HT1080 (cell line): ENCODE measurements around the gene PLEKHJ1. TPM values are rescaled to one million over a fixed set of nuclear protein-coding genes. Genes with fewer than 3 reads are reported as not detected.
A peak's percentile ranks its signal among the peaks of the same experiment; 100 is the strongest.

ENCODE experiments used
- DNase-seq: peaks from one replicate; pipeline ENCODE4 v3.0.0-alpha.2; 2015; ENCODE audit warnings: low read depth
- total RNA-seq: library from RNA; depleted of rRNA; stranded (reverse); fragments of >200 nt; shearing (Covaris generic); gene quantifications from 2 replicates; pipeline ENCODE4 v1.2.3, GENCODE V29; 2014

Gene PLEKHJ1
- total RNA-seq, 1 experiment from 2014 or later, result 146 TPM

DNA sequence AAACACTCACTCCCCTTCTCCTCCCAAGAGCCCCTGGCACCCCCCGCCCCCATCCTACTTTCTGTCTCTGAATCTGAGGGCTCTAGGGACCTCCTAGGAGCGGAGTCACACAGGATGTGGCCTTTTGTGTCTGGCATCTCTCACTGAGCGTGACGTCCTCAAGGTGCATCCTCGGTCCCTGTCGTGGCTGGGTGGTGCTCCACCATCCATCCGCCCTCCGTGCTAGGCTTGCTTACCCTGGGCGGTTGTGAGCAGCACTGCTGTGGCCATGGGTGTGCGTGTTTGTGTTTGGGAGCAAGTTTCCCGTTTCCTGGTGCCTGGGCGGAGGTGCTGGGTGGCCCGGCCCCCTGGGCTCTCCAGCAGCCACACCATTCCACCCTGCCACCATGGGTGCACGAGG, 12.2 kb downstream of the PLEKHJ1 start:
- DNase-seq, result no peak

DNA sequence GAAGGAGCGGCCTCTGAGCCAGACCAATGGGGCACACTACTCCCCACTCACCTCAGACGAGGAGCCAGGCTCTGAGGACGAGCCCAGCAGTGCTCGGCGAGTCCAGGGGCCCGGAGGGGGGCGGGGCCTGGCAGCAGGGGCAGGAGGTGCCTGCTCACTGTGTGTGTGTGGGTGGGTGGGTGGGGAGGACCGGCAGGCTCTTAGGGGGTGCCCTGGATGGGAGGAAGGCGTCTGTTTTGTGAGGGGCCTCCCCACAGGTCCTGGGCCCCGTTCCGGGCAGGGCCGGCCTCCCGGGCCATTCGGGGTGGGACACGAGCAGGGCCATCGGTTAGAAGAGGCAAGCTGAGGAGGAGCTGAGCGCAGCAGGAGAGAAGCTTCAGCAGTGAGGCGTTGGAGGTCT, 12.7 kb downstream of the PLEKHJ1 start:
- no peak for DNase-seq

DNA sequence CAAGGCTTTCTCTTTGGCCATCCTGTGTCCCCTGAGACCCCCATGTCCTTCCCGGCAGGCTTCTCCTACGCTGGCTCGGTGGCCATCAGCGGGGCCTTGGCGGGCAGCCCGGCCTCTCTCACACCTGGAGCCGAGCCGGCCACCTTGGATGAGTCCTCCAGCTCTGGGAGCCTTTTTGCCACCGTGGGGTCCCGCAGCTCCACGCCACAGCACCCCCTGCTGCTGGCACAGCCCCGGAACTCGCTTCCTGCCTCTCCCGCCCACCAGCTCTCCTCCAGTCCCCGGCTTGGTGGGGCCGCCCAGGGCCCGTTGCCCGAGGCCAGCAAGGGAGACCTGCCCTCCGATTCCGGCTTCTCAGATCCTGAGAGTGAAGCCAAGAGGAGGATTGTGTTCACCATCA, 14.2 kb downstream of the PLEKHJ1 start:
- no peak for DNase-seq

DNA sequence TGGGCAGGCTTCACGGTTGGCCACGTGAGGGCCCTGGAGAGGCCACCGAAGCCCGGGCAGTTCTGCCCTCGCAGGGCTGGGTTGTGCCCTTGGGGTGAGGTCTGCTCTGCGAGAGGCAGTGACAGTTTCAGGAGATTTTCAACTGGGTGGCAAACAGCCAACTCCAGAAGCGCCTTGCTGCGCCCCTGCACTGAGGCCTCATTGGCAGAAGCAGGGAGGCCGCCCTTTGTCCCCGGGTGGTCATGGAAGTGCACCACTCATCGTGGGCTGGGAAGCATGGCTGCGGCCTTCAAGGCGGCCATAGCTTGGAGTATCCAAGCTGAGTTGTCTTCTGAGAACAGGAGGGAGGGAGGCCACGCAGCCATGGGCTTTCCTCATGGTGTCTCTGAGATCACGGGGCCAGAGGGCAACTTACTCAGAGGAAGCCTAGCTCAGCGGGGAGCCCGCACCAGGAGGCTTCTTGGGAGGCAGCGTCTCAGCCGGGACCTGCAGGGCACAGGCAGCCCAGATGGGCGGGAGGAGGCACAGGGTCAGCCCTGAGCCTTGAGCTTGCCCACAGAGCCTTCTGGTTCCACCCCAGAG, 14.8 kb downstream of the PLEKHJ1 start:
- DNase-seq, result no peak

DNA sequence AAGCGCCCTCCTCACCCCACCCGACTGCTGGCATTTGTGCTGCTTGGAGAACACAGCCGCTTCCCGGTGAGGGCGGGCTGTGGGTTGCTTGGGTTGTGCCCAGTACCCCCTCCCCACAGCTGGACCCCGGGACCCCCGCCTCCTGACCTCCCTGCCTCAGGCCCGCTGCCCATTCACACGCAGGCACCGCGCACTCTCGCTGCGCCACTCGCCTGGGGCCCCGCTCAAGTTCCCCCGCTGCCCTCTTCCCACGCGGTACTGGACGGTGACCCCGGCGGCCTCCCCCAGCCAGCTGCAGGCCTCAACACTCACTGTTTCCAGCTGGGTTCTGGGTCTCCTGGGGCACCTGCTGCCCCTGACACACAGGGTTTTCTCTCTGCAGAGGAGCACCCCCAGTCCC, 16.4 kb downstream of the PLEKHJ1 start:
- no peak for DNase-seq

DNA sequence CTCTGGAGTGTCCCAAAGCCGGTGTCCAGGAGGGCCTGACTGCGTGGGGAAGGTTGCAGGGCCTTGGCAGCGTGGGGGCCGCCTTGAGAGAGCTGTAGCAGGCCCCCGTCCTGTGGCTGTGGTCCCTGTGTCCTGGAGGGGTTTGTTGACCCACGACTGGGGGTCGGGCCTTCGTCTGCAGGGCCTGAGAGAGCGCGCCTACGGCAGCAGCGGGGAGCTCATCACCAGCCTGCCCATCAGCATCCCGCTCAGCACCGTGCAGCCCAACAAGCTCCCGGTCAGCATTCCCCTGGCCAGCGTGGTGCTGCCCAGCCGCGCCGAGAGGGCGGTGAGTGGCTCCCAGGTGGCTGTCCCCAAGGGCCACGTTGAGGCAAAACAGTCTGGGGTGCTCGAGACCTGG, 18.5 kb downstream of the PLEKHJ1 start:
- DNase-seq, result no peak

DNA sequence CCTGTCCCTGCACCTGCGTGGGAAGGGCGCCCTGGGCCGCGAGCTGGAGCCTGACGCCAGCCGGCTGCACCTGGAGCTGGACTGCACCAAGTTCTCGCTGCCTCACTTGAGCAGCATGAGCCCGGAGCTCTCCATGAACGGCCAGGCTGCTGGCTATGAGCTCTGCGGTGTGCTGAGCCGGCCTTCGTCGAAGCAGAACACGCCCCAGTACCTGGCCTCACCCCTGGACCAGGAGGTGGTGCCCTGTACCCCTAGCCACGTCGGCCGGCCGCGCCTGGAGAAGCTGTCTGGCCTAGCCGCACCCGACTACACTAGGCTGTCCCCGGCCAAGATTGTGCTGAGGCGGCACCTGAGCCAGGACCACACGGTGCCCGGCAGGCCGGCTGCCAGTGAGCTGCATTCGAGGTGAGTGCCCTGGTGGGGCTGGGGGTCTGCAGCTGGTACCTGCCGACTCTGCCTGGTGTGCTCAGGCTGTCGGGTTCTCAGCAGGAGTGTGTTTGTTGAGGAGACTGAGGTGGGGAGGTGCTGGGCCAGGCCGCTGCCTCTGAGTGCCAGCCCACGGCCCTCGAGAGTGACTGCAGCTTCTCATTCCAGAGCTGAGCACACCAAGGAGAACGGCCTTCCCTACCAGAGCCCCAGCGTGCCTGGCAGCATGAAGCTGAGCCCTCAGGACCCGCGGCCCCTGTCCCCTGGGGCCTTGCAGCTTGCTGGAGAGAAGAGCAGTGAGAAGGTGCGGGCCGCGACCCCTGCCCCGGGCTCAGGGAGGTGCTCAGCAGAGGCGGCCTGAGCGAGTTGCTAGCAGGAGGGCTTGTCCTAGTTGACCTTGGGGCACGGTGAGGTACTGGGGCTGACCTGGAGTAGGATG, 19.5 kb downstream of the PLEKHJ1 start:
- no peak for DNase-seq

DNA sequence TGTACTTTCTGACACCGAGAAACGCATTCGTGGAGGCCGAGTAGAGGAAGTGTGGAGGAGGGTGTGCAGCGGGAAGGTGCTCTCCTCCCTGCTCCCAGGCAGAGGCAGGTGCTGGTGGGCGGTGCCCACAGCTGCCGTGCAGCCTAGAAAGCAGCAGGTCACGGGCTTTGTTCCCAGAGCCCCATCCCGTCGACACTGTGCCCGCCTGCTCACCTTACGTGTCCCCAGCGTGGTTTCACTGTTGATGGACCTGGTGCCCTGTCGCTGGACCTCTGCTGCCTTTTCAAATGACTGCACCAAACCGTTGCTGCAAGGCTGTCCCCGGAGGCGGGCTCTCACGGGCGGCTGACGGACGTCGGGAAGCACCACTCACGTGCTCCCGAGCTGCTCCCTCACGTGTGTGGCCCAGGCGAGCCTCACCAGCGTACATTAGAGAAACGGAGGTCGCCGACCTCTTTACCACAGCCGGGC, 20.8 kb downstream of the PLEKHJ1 start:
- DNase-seq, result no peak

DNA sequence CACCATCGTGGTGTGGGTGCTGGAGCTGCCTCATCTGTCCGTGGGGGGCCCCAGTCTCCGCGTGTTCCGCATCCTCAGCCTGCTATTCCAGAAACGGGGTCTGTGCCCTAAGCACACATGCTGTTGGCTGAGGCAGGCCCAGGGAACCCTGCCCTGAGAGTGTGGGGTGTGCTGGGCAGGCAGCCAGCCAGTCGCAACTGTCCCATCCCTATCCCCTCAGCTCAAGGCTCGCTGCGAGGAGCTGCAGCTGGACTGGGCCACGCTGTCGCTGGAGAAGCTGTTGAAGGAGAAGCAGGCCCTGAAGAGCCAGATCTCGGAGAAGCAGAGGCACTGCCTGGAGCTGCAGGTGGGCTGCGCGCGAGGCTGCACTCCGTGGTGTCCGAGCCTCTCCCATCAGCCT, 21.9 kb downstream of the PLEKHJ1 start:
- DNase-seq, result no peak

DNA sequence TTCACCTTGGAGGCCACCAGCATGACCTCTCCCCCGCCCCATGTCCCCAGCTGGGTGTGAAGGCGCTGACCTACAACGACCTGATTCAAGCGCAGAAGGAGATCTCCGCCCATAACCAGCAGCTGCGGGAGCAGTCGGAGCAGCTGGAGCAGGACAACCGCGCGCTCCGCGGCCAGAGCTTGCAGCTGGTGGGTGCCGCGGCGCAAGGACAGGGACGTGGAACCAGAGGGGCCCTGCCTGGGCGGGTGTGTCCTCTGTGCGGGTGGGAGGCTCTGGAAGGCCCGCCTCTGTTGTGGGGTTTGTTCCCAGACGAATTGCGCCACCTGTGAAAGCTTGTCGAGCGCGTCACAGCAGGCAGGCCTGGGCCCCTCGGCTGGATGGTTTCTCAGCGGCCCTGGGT, 22.3 kb downstream of the PLEKHJ1 start:
- no peak for DNase-seq

DNA sequence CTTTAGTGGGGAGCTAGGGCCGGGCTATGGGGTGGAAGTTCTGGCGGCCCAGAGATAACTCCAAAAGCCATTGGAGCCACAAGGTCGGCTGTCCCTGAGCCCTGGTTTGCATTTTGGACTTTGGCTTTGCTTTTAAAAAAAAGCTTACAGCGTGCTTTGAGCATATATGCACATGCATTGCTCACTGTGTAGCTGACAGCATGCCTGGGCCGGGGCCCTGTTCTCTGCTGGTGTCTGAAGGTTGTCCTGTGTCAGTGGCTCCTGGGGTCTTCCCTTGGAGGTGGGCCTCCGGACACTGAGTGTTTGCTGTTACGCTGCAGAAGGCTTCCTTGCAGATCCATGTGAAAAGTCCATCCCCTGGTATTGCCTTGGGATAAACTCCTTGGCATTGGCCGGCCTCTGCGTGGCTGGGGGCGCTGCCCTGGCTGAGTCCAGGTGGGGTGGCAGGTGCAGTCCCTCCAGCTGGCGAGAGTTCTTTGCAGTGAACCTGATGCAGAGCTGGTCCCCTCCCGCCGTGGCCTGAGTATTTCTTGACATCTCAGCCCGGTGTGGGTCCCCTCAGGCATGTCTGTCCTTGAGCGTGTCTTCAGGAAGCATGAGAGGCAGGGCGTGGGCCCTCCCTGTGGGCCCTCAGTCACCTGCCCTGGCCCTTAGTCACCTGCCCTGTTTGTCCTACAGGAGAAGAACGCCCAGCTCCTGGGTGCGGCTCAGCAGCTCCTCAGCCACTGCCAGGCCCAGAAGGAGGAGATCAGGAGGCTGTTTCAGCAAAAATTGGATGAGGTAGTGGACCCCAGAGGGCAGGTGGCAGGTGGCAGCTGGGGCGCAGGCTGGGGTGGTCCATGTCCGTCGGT, 23.0 kb downstream of the PLEKHJ1 start:
- no peak for DNase-seq

DNA sequence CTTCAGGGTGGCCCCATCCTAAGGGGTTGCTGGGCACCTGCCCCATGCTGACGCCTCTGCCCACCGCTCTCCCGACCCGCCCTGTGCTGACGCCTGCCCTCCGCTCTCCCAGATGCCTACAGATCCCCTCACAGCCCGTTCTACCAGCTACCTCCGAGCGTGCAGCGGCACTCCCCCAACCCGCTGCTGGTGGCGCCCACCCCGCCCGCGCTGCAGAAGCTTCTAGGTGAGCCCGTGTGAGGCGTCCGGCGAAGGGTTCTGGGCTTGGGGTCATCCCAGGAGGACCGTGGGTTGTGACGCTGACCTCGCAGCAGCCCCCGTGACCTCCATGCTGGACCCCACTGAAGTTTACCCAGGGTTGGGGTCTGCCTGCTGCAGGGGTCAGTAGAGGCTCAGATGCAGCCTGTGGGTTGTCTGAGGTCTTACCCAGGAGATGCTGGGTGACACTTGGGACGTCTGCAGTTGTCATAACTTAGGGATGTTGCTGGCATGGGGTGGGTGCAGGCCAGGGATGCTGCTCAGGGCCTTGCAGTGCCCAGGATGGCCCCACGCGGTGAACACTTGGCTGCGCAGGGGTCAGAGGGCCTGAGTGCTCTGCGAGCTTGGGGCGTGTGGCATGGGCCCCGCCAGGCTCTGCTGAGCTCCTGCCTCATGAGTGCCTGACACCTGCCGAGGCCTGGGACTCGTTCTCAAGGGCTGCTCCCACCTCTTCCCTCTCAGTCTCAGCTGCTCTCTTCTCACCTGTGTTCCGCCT, 25.0 kb downstream of the PLEKHJ1 start:
- DNase-seq, result no peak

DNA sequence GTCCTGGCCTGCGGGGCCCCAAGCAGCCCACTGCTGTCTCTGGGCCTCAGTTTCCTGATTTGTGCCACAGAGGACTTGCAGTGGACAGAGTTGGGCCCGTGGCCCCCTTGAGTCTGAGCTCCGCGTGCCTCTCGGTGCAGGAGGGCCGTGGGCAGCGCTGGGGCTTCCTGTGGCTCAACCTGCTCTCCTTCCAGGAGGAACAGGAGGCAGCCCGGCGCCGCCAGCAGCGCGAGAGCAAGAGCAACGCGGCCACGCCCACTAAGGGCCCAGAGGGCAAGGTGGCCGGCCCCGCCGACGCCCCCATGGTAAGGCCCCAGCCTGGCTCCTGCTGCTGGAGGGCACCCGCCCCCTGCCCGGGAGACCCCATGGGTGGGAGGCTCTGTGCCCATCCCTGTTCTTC, 25.9 kb downstream of the PLEKHJ1 start:
- DNase-seq, result no peak

DNA sequence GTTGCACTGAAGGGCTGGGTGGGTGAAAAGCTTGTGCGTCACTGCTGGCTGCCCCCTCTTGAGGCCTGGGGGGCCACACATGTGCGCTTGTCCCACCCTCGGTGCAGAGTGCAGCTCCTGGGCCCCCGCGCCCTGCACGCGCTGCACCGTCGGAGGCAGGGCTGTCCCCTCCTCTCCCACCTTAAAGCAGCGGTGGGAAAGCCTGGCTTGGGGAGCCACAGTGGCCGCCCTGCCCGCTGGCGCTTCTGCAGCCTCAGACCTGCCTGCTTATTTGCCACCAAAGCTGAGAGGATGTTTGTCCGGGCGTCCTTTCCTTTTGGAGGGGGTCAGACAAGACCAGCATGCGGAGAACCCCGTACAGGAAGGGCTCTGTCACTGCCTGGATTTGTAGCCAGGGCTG, 26.7 kb downstream of the PLEKHJ1 start:
- no peak for DNase-seq

DNA sequence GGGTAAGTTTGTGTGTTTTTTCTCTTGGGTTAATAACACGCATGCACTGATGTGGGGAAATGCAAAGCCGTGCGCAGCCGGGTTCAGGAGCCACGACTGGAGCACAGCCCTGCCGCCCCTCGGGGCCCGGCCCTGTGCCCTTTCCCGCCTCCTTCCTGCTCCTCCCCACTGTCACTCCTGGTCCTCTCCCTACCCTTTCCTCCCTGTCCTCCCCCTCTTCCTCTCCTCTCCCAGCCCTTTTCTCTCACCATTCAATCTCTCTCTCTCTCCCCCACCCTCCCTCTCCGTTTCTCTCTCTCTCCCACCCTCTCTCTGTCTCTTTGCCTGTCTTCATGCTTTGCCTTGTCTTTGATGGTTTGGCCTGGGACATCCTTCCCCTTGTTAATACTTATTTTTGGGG, 27.2 kb downstream of the PLEKHJ1 start:
- no peak for DNase-seq

DNA sequence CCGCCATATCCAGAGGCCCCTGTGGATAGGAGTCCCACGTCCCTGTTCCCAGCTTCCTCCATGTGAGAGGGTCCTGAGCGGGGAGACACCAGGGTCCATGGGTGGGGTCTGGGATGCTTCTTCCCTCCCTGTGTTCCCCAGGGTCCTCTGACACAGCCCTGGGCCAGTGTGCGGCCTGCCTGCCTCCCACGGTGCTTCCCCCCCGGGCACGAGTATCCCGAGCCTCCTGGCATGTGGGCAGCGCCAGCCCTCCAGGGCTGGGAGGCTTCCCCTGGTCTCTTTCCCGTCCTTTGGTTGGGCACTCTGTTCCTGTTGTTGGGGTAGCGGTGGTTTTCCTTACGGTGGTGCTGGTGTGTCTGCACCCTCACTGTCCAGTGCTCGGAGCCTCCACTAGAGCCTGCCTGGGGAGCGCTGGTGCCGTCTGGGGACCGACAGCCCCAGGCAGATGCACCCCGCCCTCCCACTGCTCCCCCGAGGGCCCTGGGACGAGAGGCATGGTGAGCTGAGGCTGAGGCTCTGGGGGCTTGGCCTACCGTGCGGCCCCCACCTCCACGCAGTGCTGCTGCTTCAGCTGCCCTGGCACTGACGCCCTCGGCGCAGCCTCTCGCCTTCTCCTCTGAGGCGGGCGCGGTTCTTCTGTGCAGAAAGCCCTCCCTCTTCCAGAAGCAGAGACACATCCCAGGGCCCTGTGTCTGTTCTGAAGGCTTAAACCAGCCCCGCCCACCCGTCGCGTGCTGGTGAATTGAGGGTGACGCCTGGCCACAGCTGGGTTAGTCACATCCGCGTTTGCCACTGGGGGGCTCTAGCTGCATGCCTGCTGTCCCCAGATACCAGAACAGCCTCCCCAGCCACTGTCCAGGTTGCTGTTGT, 27.9 kb downstream of the PLEKHJ1 start:
- DNase-seq, result peak; percentile 79

DNA sequence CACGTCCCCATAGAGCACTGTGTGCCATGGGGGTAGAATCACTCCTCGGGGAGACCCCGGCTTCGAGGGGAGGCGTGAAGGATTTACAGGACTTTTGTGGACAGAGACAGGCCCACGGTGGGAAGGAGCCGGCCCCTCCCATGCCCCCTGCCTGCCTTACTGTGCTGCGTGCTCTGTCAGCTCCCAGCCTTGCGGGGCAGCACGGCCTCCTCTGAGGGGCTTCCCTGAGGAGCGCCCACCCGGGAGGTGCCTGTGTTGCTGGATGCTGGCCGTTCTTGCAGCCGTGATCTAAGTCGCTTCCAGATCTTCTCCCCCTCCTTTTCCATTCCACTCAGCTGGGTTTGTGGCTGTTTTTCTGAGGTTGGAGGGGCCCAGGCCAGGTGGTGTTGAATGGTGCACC, 29.1 kb downstream of the PLEKHJ1 start:
- DNase-seq, result no peak

DNA sequence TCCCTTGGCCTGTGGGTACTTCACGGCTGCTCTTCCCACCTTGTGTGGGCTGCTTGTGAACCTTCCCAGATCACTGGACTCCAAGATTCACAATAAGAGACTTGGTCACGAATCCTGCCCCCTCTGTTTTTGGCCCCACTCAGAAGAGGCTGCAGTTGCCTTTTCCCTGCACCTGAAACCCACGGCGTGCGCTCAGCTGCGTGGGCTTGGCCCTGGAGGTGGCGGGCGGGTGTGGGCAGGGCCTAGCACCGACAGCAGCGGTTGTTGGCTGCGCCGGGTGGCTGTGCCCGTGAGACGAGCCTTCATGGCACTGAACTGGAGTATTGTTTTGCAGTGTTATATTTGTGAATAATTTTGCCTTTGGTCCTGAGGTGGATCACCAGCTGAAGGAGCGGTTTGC, 33.8 kb downstream of the PLEKHJ1 start:
- DNase-seq, result no peak

DNA sequence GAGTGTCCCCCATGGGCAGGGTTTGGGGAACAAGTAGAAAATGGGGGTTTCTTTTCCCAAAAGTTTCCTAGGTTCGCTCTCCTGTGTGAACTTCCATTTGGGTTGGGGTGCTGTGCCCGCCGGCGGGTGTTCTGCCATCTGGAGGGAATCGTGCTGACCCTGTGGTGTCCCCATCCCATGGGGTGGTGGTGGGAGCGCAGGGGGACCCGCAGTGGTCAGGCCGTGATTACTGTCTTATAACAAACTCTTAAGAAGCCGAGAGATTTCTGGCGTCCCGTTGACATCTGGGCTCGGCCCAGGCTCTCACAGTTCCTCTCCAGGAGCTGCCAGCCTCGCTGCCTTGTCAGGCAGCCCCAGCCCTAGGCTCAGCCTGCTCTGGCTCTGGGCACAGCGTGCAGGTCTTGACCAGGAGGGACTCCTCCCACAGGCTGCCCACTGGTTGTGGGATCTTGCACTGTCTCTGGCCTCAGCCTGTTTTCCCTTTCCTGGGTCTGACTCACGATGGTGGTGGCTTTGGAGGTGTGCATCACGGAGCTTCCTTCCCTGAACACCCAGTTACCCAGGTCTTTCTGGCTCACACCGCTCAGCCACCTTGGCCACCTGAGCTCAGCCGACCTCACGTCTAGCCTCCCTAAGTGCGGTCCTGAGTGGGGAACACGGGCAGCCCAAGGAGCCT, 34.5 kb downstream of the PLEKHJ1 start:
- peak; percentile 36 for DNase-seq
